Measurements from ENCODE around the gene JMJD6. TPM values are rescaled to one million over a fixed set of nuclear protein-coding genes. Genes with fewer than 3 reads are reported as not detected.

JMJD6 gene
- total RNA-seq, 1 donor from 2014 or later, result 86.3 TPM

Other genes with a start within 250 kb of the JMJD6 start
- 45.4 and 54.5 TPM in 2 replicates for gene RHBDF2, start 225.2 kb downstream of the JMJD6 start, total RNA-seq
- not detected in 2 replicates for gene CYGB, start 188.9 kb downstream of the JMJD6 start, total RNA-seq
- not detected in 2 replicates for gene PRCD, start 186.6 kb downstream of the JMJD6 start, total RNA-seq
- not detected in 2 replicates for gene ST6GALNAC2, start 140.7 kb downstream of the JMJD6 start, total RNA-seq
- 0.35 and 0.38 TPM in 2 replicates for gene ST6GALNAC1, start 82.8 kb downstream of the JMJD6 start, total RNA-seq
- 3.4 and 3.7 TPM in 2 replicates for gene MXRA7, start 15.6 kb downstream of the JMJD6 start, total RNA-seq
- 32.9 and 35.5 TPM in 2 replicates for gene METTL23, start 233 bp upstream of the JMJD6 start, total RNA-seq
- 515 and 539 TPM in 2 replicates for gene SRSF2, start 10.7 kb upstream of the JMJD6 start, total RNA-seq
- 15.1 and 15.3 TPM in 2 replicates for gene MFSD11, start 11.5 kb upstream of the JMJD6 start, total RNA-seq
- gene MGAT5B, start 141.8 kb upstream of the JMJD6 start, total RNA-seq, result 0.21 and 0.51 TPM in 2 replicates